K562 (cell line): ENCODE measurements around the gene NOD1. TPM values are rescaled to one million over a fixed set of nuclear protein-coding genes. Genes with fewer than 3 reads are reported as not detected.

Experiments used
- CHD4 ChIP-seq: fragments of 200-600 bp; sonication (generic); IDR thresholded peaks from 3 replicates; pipeline ENCODE4 v1.6.1; 2012; ENCODE audit warnings: low read depth, mild to moderate bottlenecking, mixed read lengths, low read length, inconsistent platforms; ENCODE audit not compliant: insufficient read depth, insufficient replicate concordance, poor library complexity, severe bottlenecking
- DMBX1 ChIP-seq: fragments of 250-450 bp; sonication (Bioruptor Pico); IDR thresholded peaks from 2 replicates; pipeline ENCODE4 v1.8.0; 2022; ENCODE audit warnings: inconsistent platforms, mild to moderate bottlenecking, moderate library complexity, borderline replicate concordance
- FOS ChIP-seq: IDR thresholded peaks from 3 replicates; pipeline ENCODE4 v1.6.1; 2011; ENCODE audit not compliant: insufficient read length; ENCODE audit errors: extremely low read depth
- GATAD2A ChIP-seq: fragments of 450-650 bp; IDR thresholded peaks from 2 replicates; pipeline ENCODE4 v1.6.1; 2017
- L3MBTL2 ChIP-seq: fragments of 450-650 bp; IDR thresholded peaks from 2 replicates; pipeline ENCODE4 v1.6.1; 2016; ENCODE audit warnings: mild to moderate bottlenecking, moderate library complexity
- MTA3 ChIP-seq: fragments of 450-650 bp; formaldehyde crosslinking; IDR thresholded peaks from 2 replicates; pipeline ENCODE4 v1.6.1; 2017; ENCODE audit warnings: mild to moderate bottlenecking, borderline replicate concordance
- NFATC3 ChIP-seq: fragments of 450-650 bp; IDR thresholded peaks from 2 replicates; pipeline ENCODE4 v1.6.1; 2017; ENCODE audit warnings: mild to moderate bottlenecking
- NFE2L1 ChIP-seq: fragments of 450-650 bp; IDR thresholded peaks from 2 replicates; pipeline ENCODE4 v1.6.1; 2016; ENCODE audit warnings: missing genetic modification characterization, low read depth, mild to moderate bottlenecking, missing compliant biosample characterization, moderate library complexity, borderline replicate concordance
- NFIC ChIP-seq: fragments of 450-650 bp; IDR thresholded peaks from 2 replicates; pipeline ENCODE4 v1.6.1; 2017; ENCODE audit warnings: mild to moderate bottlenecking, inconsistent platforms
- POLR2B ChIP-seq: fragments of 450-650 bp; IDR thresholded peaks from 2 replicates; pipeline ENCODE4 v1.6.1; 2018; ENCODE audit warnings: low read depth; ENCODE audit not compliant: partially characterized antibody
- RBM17 ChIP-seq: fragments of 200-400 bp; formaldehyde crosslinking; IDR thresholded peaks from 2 replicates; pipeline ENCODE4 v1.6.1; 2017; ENCODE audit warnings: low read depth, mild to moderate bottlenecking, low read length, borderline replicate concordance
- SIN3B ChIP-seq: fragments of 450-650 bp; IDR thresholded peaks from 2 replicates; pipeline ENCODE4 v1.6.1; 2017; ENCODE audit warnings: low read depth, mild to moderate bottlenecking, moderate library complexity
- SMAD1 ChIP-seq: fragments of 150-350 bp; IDR thresholded peaks from 2 replicates; pipeline ENCODE4 v1.6.1; 2014; ENCODE audit warnings: low read length, low read depth; ENCODE audit not compliant: partially characterized antibody
- SMAD2 ChIP-seq: fragments of 150-350 bp; IDR thresholded peaks from 2 replicates; pipeline ENCODE4 v1.6.1; 2014; ENCODE audit warnings: low read depth, mild to moderate bottlenecking, low read length
- SMC3 ChIP-seq: conservative IDR thresholded peaks from 2 replicates; pipeline ENCODE4 v1.6.1; 2011; ENCODE audit warnings: low read depth, low read length, improper control_type of control experiment; ENCODE audit not compliant: insufficient read depth
- SP2 ChIP-seq: IDR thresholded peaks from 2 replicates; pipeline ENCODE4 v1.6.1; 2011; ENCODE audit warnings: mild to moderate bottlenecking, low read depth, low read length, moderate library complexity; ENCODE audit not compliant: poor library complexity, severe bottlenecking; ENCODE audit errors: extremely low read depth
- TOE1 ChIP-seq, 2 experiments: fragments of 450-650 bp in 1 of 2; sonication (generic) in 1 of 2; formaldehyde crosslinking in 1 of 2; IDR thresholded peaks; 2 replicates each; pipeline versions ENCODE4 v1.7.1 to v1.8.0; 2016 to 2022; ENCODE audit warnings: borderline replicate concordance in 2 of 2, mild to moderate bottlenecking in 2 of 2, antibody characterized with exemption in 1 of 2, inconsistent platforms in 1 of 2, low read depth in 1 of 2, missing genetic modification reagents in 1 of 2, moderate library complexity in 1 of 2
- TRIM24 ChIP-seq, 2 experiments: fragments of 450-650 bp; IDR thresholded peaks; 2 replicates each; pipeline ENCODE4 v1.6.1; 2016
- TSC22D4 ChIP-seq: fragments of 450-650 bp; IDR thresholded peaks from 2 replicates; pipeline ENCODE4 v1.6.1; 2016; ENCODE audit warnings: missing genetic modification characterization, missing biosample characterization, control low read depth
- ZBTB1 ChIP-seq: sonication (generic); formaldehyde crosslinking; IDR thresholded peaks from 2 replicates; pipeline ENCODE4 v1.8.1; 2023; ENCODE audit warnings: missing genetic modification reagents, low read depth, mild to moderate bottlenecking, borderline replicate concordance
- ZFP30 ChIP-seq: fragments of 250-450 bp; sonication (Bioruptor Pico); IDR thresholded peaks from 2 replicates; pipeline ENCODE4 v1.8.0; 2022; ENCODE audit warnings: moderate library complexity, mild to moderate bottlenecking, inconsistent platforms, borderline replicate concordance
- ZNF143 ChIP-seq: sonication (generic); formaldehyde crosslinking; IDR thresholded peaks from 2 replicates; pipeline ENCODE4 v1.9.0; 2022; ENCODE audit warnings: mild to moderate bottlenecking, missing genetic modification reagents
- ZNF589 ChIP-seq: fragments of 200-800 bp; sonication (Bioruptor generic); IDR thresholded peaks from 2 replicates; pipeline ENCODE4 v1.6.1; 2016; ENCODE audit warnings: low read depth, missing genetic modification characterization, missing compliant biosample characterization
- ZNF695 ChIP-seq: fragments of 450-650 bp; formaldehyde crosslinking; IDR thresholded peaks from 2 replicates; pipeline ENCODE4 v1.4.0; 2020; ENCODE audit warnings: mild to moderate bottlenecking, moderate library complexity
- polyA plus RNA-seq, 8 experiments: library from polyadenylated mRNA; depleted of rRNA in 4 of 8; stranded (reverse) in 5 of 8; unstranded in 3 of 8; fragments of >200 nt; fragmentation: Nextera tagmentation in 2 of 8; fragmentation: Illumina TruSeq in 1 of 8; extraction: Ambion mirVana in 2 of 8; extraction: Trizol in 1 of 8; gene quantifications; 2 replicates each; pipeline versions ENCODE4 v1.2.1 to v1.2.3, GENCODE V29; 2011 to 2014; ENCODE audit warnings: inconsistent platforms in 1 of 8, missing spikeins in 1 of 8
- total RNA-seq, 7 experiments: library from RNA; depleted of rRNA in 6 of 7; stranded (reverse); fragments of >200 nt in 6 of 7; fragmentation: Illumina TruSeq in 2 of 7; extraction: Trizol in 2 of 7; gene quantifications; 2 replicates each; pipeline versions ENCODE4 v1.2.1 to v1.2.3, GENCODE V29; 2011 to 2021; ENCODE audit warnings: low replicate concordance in 1 of 7
- TF ChIP-seq, protein P1 (sequence below): sonication (generic); formaldehyde crosslinking; IDR thresholded peaks from 2 replicates; pipeline ENCODE4 v1.5.0; 2020; ENCODE audit warnings: missing genetic modification reagents
- TF ChIP-seq, protein P2 (sequence below), 3 experiments: fragments of 200-800 bp in 1 of 3; sonication (Bioruptor generic) in 1 of 3; sonication (generic) in 1 of 3; formaldehyde crosslinking in 1 of 3; IDR thresholded peaks; 2 replicates each; pipeline versions ENCODE4 v1.6.1 to v1.8.0; 2016 to 2022; ENCODE audit warnings: mild to moderate bottlenecking in 2 of 3, missing compliant biosample characterization in 2 of 3, missing genetic modification characterization in 2 of 3, missing genetic modification reagents in 1 of 3
- TF ChIP-seq, protein P3 (sequence below): fragments of 450-650 bp; IDR thresholded peaks from one replicate; pipeline ENCODE4 v1.6.1; 2018; ENCODE audit warnings: mild to moderate bottlenecking, moderate library complexity; ENCODE audit not compliant: partially characterized antibody

The NOD1 gene
- total and polyA plus RNA-seq, 9 of the 15 experiments (the other 6 are each of a cell fraction or from before 2014, with no cell fraction given) = 0.34 to 7.1 (median 4.7) TPM

DNA sequence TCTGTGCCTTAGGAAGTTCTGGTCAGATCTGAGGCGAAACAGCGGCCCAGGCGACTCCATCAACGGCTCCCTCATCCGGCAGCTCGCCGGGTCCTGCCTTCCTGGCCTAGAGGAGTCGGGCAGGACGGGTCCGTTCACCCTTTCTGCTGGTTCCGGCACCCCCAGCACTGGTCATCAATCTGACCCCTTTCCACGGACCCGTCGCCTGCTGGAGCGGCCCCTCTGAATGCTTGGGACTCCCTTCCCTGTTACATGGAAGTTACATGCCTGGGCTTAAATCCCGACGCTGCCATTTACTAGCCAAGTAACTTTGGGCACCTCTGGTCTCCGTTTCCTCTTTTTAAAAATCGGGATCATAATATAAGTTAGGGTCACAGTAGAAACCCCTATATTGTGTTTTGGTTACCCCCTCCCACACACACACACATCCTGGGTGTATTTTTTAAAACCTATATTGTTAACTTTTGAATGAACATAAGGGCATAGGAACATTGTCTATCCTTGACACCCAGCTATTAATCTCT is 26.7 kb upstream of the NOD1 start (continued):
- TF ChIP-seq, protein P1, sequence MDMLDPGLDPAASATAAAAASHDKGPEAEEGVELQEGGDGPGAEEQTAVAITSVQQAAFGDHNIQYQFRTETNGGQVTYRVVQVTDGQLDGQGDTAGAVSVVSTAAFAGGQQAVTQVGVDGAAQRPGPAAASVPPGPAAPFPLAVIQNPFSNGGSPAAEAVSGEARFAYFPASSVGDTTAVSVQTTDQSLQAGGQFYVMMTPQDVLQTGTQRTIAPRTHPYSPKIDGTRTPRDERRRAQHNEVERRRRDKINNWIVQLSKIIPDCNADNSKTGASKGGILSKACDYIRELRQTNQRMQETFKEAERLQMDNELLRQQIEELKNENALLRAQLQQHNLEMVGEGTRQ = no peak
- TF ChIP-seq TSC22D4 (tag) (no peak), SMAD1 (no peak), SIN3B (peak; percentile 16; the same call in 1 of the 2 replicates), DMBX1 (CRISPR knock-in tag) (no peak), NFE2L1 (no peak), TOE1 (IDR thresholded peaks at IDR 0.05; ENCODE audit: borderline replicate concordance) (no peak), TOE1 (CRISPR knock-in tag; IDR thresholded peaks at IDR 0.05; ENCODE audit: borderline replicate concordance, low read depth) (no peak), ZNF695 (CRISPR knock-in tag) (no peak), RBM17 (no peak), SMAD2 (no peak), CHD4 (no peak), SMC3 (no peak), ZFP30 (no peak), NFATC3 (no peak), ZBTB1 (no peak), POLR2B (no peak), FOS (no peak), ZNF143 (CRISPR knock-in tag) (no peak), ZNF589 (no peak), TRIM24 (IDR thresholded peaks at IDR 0.05) (no peak), GATAD2A (no peak), MTA3 (no peak), NFIC (no peak), SP2 (no peak), L3MBTL2 (no peak; the same call in 1 of the 2 replicates)
- TF ChIP-seq, protein P2, sequence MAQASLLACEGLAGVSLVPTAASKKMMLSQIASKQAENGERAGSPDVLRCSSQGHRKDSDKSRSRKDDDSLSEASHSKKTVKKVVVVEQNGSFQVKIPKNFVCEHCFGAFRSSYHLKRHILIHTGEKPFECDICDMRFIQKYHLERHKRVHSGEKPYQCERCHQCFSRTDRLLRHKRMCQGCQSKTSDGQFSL (CRISPR knock-in tag; IDR thresholded peaks at IDR 0.05) = no peak
- TF ChIP-seq, protein P2 (tag; IDR thresholded peaks at IDR 0.05) = no peak
- TF ChIP-seq, protein P3, sequence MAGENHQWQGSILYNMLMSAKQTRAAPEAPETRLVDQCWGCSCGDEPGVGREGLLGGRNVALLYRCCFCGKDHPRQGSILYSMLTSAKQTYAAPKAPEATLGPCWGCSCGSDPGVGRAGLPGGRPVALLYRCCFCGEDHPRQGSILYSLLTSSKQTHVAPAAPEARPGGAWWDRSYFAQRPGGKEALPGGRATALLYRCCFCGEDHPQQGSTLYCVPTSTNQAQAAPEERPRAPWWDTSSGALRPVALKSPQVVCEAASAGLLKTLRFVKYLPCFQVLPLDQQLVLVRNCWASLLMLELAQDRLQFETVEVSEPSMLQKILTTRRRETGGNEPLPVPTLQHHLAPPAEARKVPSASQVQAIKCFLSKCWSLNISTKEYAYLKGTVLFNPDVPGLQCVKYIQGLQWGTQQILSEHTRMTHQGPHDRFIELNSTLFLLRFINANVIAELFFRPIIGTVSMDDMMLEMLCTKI = no peak
